Right lobe of liver (tissue), 4 donors: Measurements from ENCODE around the gene TXNDC9.

Experiments used
- CTCF ChIP-seq, 4 donors: fragments of 200-600 bp in 3 of 4; fragments of 450-650 bp in 1 of 4; IDR thresholded peaks; one replicate each; pipeline versions ENCODE4 v1.5.1 to v1.8.0; 2016 to 2022; ENCODE audit warnings: antibody characterized with exemption in 4 of 4, mild to moderate bottlenecking in 2 of 4
- POLR2A ChIP-seq: fragments of 450-650 bp; IDR thresholded peaks from one replicate; pipeline ENCODE4 v1.6.1; 2017; ENCODE audit warnings: antibody characterized with exemption, mild to moderate bottlenecking
- donor health status: DM: no; HTN: no; CAD: no.
- donor health status: DM: no; HTN: no; CAD: no.
- donor health status: DM: no; HTN: yes; CAD: no.

GRCh38 chr2:99335911-99336803, at the start of gene TXNDC9:
- no peak for TF ChIP-seq CTCF (IDR thresholded peaks at IDR 0.05)
- peak; percentile 67 for TF ChIP-seq POLR2A
